ENCODE measurements around the gene EEF1AKMT3. TPM values are rescaled to one million over a fixed set of nuclear protein-coding genes. Genes with fewer than 3 reads are reported as not detected.

Gene EEF1AKMT3
- total and polyA plus RNA-seq, 9 of the 15 experiments (the other 6 are each of a cell fraction or from before 2014, with no cell fraction given): 4.1 to 17.2 (median 7.9) TPM

- H3K4me2 ChIP-seq (ENCODE audit: insufficient read depth, low read length): no peak overlapping the region
- BruUV-seq (replicated peaks): no TSS peak
- POLR2A ChIA-PET: interaction anchor here (0.9 kb wide), 2 partner anchors 14 to 26 kb away, joined by 3 to 4 read pairs; no protein-coding TSS in a partner anchor
- TF ChIP-seq CXXC5 (CRISPR knock-in tag; IDR thresholded peaks at IDR 0.05) (peak; percentile 50; the same call in 1 of the 2 replicates), ETV5 (CRISPR knock-in tag; IDR thresholded peaks at IDR 0.05; ENCODE audit: low read depth) (peak; percentile 35; the same call in 1 of the 2 replicates), CBFA2T2 (conservative IDR thresholded peaks at IDR 0.05) (no peak), SAP30 (IDR thresholded peaks at IDR 0.05; ENCODE audit: borderline replicate concordance, insufficient read depth, low read depth, low read length, poor library complexity, severe bottlenecking) (no peak), ZNF253 (CRISPR knock-in tag; conservative IDR thresholded peaks at IDR 0.05) (no peak), CEBPB (tag; IDR thresholded peaks at IDR 0.05) (peak; percentile 86), PRDM10 (IDR thresholded peaks at IDR 0.05; ENCODE audit: partially characterized antibody) (peak; percentile 35), KLF6 (CRISPR knock-in tag; IDR thresholded peaks at IDR 0.05; ENCODE audit: borderline replicate concordance) (0 out of 2 replicates have a peak, but pooled peaks have one; percentile 34), EGR1 (conservative IDR thresholded peaks at IDR 0.05) (peak; percentile 28; the same call in 1 of the 2 replicates), SPI1 (IDR thresholded peaks at IDR 0.05; ENCODE audit: borderline replicate concordance, low read depth, low read length) (peak; percentile 82), ATF7 (IDR thresholded peaks at IDR 0.05) (no peak), CREM (IDR thresholded peaks at IDR 0.05; ENCODE audit: low read depth) (0 out of 2 replicates have a peak, but pooled peaks have one; percentile 27), RCOR1 (IDR thresholded peaks at IDR 0.05; ENCODE audit: borderline replicate concordance in 1 of 2, low read depth in 2 of 2, low read length in 2 of 2) (peak in 1 of 2 experiments; percentile 51; a peak in 1 of 4 replicates), CTCF (IDR thresholded peaks at IDR 0.05 in 2 of 3, conservative IDR thresholded peaks at IDR 0.05 in 1 of 3; ENCODE audit: insufficient read depth in 2 of 3, low read depth in 1 of 3, low read length in 3 of 3) (no peak), MYC (IDR thresholded peaks at IDR 0.05; ENCODE audit: low read depth, low read length) (0 out of 2 replicates have a peak, but pooled peaks have one; percentile 31), MYC (CRISPR knock-in tag; IDR thresholded peaks at IDR 0.05; ENCODE audit: borderline replicate concordance, low read depth) (no peak), ZNF41 (CRISPR knock-in tag; conservative IDR thresholded peaks at IDR 0.05) (no peak)
These were observed 44.4 kb downstream of the EEF1AKMT3 start for GRCh38 chr12:57816855-57817151.

More at GRCh38 chr12:57816855-57817151, 44.4 kb downstream of the EEF1AKMT3 start:
- no peaks in the 10 kb centered on the region for H3K79me2 ChIP-seq (ENCODE audit: control insufficient read depth, insufficient read depth, low read length)
- no peaks in the 10 kb centered on the region; the same call in 1 of the 2 replicates for H4K20me1 ChIP-seq (replicated peaks; ENCODE audit: control insufficient read depth, insufficient read depth, low read length)
- ATAC-seq (peak; percentile 83), DNase-seq (ENCODE audit: extremely low read depth in 1 of 4, low spot score in 3 of 4) (peak; percentile 66 to 80 (median 72)), FAIRE-seq (peak; percentile 94)
- CTCF ChIA-PET (ENCODE audit: low intra/inter-chr PET ratio): interaction anchor here (1.1 kb wide), 1 partner anchor 89 kb away, joined by 6 read pairs; no protein-coding TSS in a partner anchor
- H3K27ac ChIP-seq (ENCODE audit: extremely low read depth, low read depth, low read length): peak overlapping the region; percentile 37; the same call in 2 of the 3 replicates
- H3K27me3 ChIP-seq (ENCODE audit: control insufficient read depth in 2 of 2, insufficient read depth in 2 of 2, low read length in 2 of 2): no peaks in the 10 kb centered on the region
- H3K4me3 ChIP-seq: no peak overlapping the region
- H3K9me3 ChIP-seq (replicated peaks; ENCODE audit: control insufficient read depth, insufficient read depth, low read depth, low read length): no peaks in the 10 kb centered on the region
- H3K9ac ChIP-seq (ENCODE audit: insufficient read depth in 1 of 2, low read depth in 2 of 2, low read length in 2 of 2): peak overlapping the region in 1 of 2 experiments; percentile 23; a peak in 1 of 4 replicates
- intact Hi-C loops (cut with micrococcal nuclease) (no loop called here), in situ Hi-C loops (cut with MboI) (no loop called here)
- peaks cover 9 to 17% of the 10 kb centered on the region in 2 experiments; a peak in 3 of 5 replicates for H3K4me1 ChIP-seq (replicated peaks in 1 of 2; ENCODE audit: control insufficient read depth in 2 of 2, insufficient read depth in 2 of 2, low read length in 2 of 2)
- H2AFZ ChIP-seq (ENCODE audit: low read depth, low read length): peak overlapping the region; percentile 61
- H3K36me3 ChIP-seq (ENCODE audit: control insufficient read depth, insufficient read depth, low read length): peaks cover 7% of the 10 kb centered on the region; the same call in 1 of the 3 replicates
- H3K9me1 ChIP-seq (ENCODE audit: control insufficient read depth, insufficient read depth, low read length): peaks cover 4% of the 10 kb centered on the region
- WGBS (ENCODE audit: insufficient coverage, low coverage, missing lambda C conversion rate): 0% methylated on average over 5 of the region's 5 CpGs

Measured in K562 (cell line).